Activated CD4-positive, alpha-beta T cell treated with anti-CD3 and anti-CD28 coated beads, Interleukin-2, amount 50 U/mL, for 48 hours (primary cell): Measurements from ENCODE around the gene ZNF830.
"Not testable (repeated sequence)": the region's sequence is repeated elsewhere in the genome, so short reads cannot be mapped to it uniquely, and the experiment has no call there.

Experiments used
- DNase-seq, 2 experiments: peaks; one replicate each; pipeline ENCODE4 v3.0.0-alpha.2; 2020

Gene ZNF830

GRCh38 chr17:34991606-34992005, 30.3 kb downstream of the ZNF830 start:
- DNase-seq, result no peak

- no peak for DNase-seq
Measured at GRCh38 chr17:34993031-34993430, 31.7 kb downstream of the ZNF830 start.

GRCh38 chr17:34996422-34997285, 35.3 kb downstream of the ZNF830 start:
- DNase-seq, result no peak

DNA sequence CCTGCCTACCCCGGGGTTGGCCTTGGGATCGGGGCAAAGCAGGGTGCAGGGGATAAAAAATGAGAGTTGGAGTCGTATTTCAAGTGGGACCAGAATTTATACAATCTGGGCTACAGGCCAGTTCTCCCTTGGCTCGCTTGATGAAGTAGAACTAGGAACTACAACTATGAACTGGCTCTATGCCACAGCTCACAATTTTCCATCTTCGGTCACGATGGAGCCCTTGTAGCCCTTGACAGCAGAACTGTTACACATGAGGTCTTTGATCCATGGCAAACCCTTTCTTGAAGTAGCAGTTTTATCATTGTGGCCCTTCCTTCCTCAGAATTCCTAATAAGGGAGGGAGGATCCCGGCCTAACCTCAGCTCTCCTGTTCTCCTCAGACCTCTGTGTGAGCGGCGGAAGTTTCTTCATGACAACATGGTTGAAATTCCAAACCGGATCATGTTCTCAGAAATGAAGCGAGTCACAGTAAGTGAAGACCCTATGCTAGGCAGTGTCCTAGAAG, 36.1 kb downstream of the ZNF830 start:
- DNase-seq, result no peak

GRCh38 chr17:34998205-34998604, 36.9 kb downstream of the ZNF830 start:
- DNase-seq, result peak; percentile 80 to 84

- DNase-seq, result no peak
Measured at GRCh38 chr17:34999456-34999855, 38.1 kb downstream of the ZNF830 start.

DNA sequence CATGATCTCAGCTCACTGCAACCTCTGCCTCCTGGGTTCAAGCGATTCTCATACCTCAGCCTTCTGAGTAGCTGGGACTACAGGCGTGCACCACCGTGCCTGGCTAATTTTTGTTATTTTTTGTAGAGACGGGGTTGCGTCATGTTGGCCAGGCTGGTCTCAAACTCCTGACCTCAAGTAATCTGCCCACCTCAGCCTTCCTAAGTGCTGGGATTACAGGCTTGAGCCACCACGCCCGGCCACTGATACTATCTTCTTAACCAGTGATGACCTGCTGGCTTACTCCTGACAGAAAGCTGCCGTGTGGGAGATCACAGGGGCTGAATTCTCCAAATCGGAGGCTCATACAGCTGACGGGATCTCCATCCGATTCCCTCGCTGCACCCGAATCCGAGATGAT, 39.6 kb downstream of the ZNF830 start:
- not testable (repeated sequence) for DNase-seq

- DNase-seq, result no peak
Measured at GRCh38 chr17:35001549-35001948, 40.2 kb downstream of the ZNF830 start.

DNA sequence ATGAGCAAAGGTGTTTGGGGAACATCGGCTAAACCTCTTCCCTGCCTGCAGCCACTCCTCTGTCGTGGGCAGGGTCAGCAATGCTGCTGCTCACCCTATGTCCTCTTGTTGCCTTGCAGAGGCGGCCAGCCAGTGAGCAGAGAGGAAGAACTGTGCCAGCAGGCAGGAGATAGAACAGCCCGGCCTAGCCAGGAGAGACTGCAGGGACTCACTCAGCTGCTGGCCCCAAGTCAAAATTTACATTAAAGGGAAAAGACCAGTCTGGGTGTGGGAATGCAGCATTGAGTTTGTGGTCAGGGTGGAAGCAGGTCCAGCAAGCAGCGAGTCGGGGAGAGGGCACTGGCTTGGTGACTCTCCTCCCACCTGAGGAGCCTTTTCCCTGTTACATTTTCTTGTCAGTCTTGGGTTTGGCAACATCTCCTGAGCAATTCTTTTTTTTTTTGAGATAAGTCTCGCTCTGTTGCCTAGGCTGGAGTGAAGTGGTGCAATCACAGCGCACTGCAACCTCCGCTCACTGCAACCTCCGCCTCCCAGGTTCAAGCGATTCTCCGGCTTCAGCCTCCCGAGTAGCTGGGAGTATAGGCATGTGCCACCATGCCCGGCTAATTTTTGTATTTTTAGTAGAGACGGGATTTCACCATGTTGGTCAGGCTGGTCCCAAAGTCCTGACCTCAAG, 41.7 kb downstream of the ZNF830 start:
- no peak for DNase-seq

- no peak for DNase-seq
Measured at GRCh38 chr17:35003778-35004177, 42.4 kb downstream of the ZNF830 start.

DNA sequence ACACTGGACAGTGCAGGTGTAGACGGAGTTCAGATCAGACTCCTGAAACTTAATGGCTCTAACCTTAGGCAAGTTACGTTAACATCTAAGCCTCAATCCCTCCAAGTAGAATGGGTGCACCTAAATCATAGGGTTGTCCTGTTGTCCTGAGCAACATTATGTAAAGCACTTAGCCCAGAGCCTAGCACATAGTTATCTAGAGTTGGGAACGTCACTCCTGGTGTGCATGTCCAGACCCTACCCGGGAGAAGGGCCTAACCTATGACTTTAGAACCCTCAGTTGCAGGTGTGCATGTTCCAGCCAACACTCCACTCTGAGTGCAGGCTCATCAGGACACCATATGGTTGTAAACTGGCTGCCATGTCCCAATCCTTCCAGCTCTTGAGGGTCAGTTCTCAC, 45.0 kb downstream of the ZNF830 start:
- DNase-seq, result no peak

DNA sequence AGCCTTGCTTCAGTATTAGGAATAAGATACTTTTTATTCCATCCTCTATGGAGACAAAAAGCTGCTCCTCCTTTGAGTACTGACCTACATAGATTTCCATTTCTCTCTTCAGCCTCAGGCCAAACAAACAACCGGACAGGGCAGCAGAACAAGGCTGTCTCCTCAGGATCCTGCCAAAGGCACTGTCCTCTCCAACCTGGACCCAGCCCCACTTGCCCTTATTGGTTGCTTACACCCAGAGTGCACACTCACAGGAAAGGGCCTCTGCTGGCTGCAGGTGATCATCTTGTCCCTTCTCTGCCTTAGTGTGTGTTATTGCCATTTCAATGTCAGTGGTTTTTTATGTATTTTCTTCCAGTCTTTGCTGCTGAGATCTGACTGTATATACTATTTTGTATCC, 45.6 kb downstream of the ZNF830 start:
- no peak for DNase-seq

- no peak for DNase-seq
Measured at GRCh38 chr17:35010093-35010492, 48.8 kb downstream of the ZNF830 start.

DNA sequence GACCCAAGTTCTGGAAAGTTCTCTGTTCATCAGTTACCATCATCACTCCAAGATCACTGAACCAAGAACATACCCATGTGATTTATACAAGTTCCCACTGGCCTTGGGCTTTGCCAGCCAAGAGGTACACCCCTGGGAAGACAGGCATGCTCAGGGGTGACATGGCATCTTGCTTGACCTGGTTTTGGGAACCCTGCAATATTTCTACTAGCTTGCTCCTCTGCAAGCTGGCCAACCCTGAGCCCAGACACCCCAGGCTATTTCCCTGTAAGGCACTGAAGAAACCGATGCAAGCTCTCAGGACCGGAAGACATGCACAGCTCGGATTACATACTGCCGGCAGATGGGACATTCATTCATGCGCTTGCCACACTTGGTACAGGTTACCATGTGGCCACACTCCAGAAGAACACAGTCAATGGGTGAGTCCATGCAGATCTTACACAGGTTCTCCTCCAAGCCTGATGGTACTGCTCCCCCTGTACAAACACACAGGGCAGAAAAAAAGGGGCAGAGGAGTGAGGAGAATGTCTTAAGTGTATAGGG, 50.4 kb downstream of the ZNF830 start:
- DNase-seq, result no peak
